Measurements from ENCODE around the gene ACTR5. TPM values are rescaled to one million over a fixed set of nuclear protein-coding genes. Genes with fewer than 3 reads are reported as not detected.

ACTR5 gene
- total RNA-seq, 3 donors from 2014 or later: 8.5 to 15.4 (median 13.0) TPM

- no peaks in the 10 kb centered on the region for H3K9me3 ChIP-seq
- H3K27ac ChIP-seq: no peak overlapping the region
- no peak overlapping the region for H3K4me3 ChIP-seq
- peaks cover 7% of the 10 kb centered on the region for H3K36me3 ChIP-seq
- TF ChIP-seq CTCF (IDR thresholded peaks at IDR 0.05): no peak
- TF ChIP-seq POLR2AphosphoS5 (IDR thresholded peaks at IDR 0.05): no peak
- TF ChIP-seq POLR2A (IDR thresholded peaks at IDR 0.05): no peak
- no peak for DNase-seq (ENCODE audit: low spot score in 2 of 2)
- intact Hi-C loops (cut with DNase I; ENCODE audit: low total_unique reads): no loop called here
- H3K4me1 ChIP-seq: no peaks in the 10 kb centered on the region
- no peaks in the 10 kb centered on the region for H3K27me3 ChIP-seq
Measured at GRCh38 chr20:38766071-38766470, 17.8 kb downstream of the ACTR5 start.

- no peaks in the 10 kb centered on the region for H3K27me3 ChIP-seq
- H3K27ac ChIP-seq: no peak overlapping the region
- no peaks in the 10 kb centered on the region for H3K9me3 ChIP-seq
- no peak for DNase-seq (ENCODE audit: low spot score in 2 of 2)
- intact Hi-C loops (cut with DNase I; ENCODE audit: low total_unique reads): no loop called here
- H3K4me3 ChIP-seq: no peak overlapping the region
- TF ChIP-seq POLR2AphosphoS5 (IDR thresholded peaks at IDR 0.05) (no peak), POLR2A (IDR thresholded peaks at IDR 0.05) (no peak), CTCF (IDR thresholded peaks at IDR 0.05) (no peak)
- H3K36me3 ChIP-seq: peaks cover 4% of the 10 kb centered on the region
- no peaks in the 10 kb centered on the region for H3K4me1 ChIP-seq
Measured at GRCh38 chr20:38769376-38770295, 21.4 kb downstream of the ACTR5 start.

- TF ChIP-seq POLR2A (IDR thresholded peaks at IDR 0.05) (no peak), CTCF (IDR thresholded peaks at IDR 0.05) (no peak), POLR2AphosphoS5 (IDR thresholded peaks at IDR 0.05) (no peak)
- H3K4me3 ChIP-seq: no peak overlapping the region
- H3K36me3 ChIP-seq: peaks cover 4% of the 10 kb centered on the region
- DNase-seq (ENCODE audit: low spot score in 2 of 2): no peak
- intact Hi-C loops (cut with DNase I; ENCODE audit: low total_unique reads): no loop called here
- H3K27me3 ChIP-seq: no peaks in the 10 kb centered on the region
- no peak overlapping the region for H3K27ac ChIP-seq
- H3K4me1 ChIP-seq: no peaks in the 10 kb centered on the region
- H3K9me3 ChIP-seq: no peaks in the 10 kb centered on the region
Measured at GRCh38 chr20:38770546-38770945, 22.3 kb downstream of the ACTR5 start.

GRCh38 chr20:38770970-38771369, 22.7 kb downstream of the ACTR5 start:
- Histone ChIP-seq H3K4me1 (no peaks in the 10 kb centered on the region), H3K4me3 (no peak overlapping the region), H3K9me3 (no peaks in the 10 kb centered on the region), H3K27ac (no peak overlapping the region), H3K27me3 (no peaks in the 10 kb centered on the region), H3K36me3 (peaks cover 4% of the 10 kb centered on the region)
- intact Hi-C loops (cut with DNase I; ENCODE audit: low total_unique reads): no loop called here
- no peak for TF ChIP-seq CTCF (IDR thresholded peaks at IDR 0.05)
- TF ChIP-seq POLR2AphosphoS5 (IDR thresholded peaks at IDR 0.05): no peak
- TF ChIP-seq POLR2A (IDR thresholded peaks at IDR 0.05): no peak
- no peak for DNase-seq (ENCODE audit: low spot score in 2 of 2)

- Histone ChIP-seq H3K27ac (no peak overlapping the region), H3K9me3 (no peaks in the 10 kb centered on the region), H3K27me3 (no peaks in the 10 kb centered on the region), H3K36me3 (peaks cover 4% of the 10 kb centered on the region), H3K4me3 (no peak overlapping the region), H3K4me1 (no peaks in the 10 kb centered on the region)
- TF ChIP-seq POLR2A (IDR thresholded peaks at IDR 0.05) (no peak), POLR2AphosphoS5 (IDR thresholded peaks at IDR 0.05) (no peak), CTCF (IDR thresholded peaks at IDR 0.05) (no peak)
- no peak for DNase-seq (ENCODE audit: low spot score in 2 of 2)
- intact Hi-C loops (cut with DNase I; ENCODE audit: low total_unique reads): no loop called here
Measured at GRCh38 chr20:38771621-38772020, 23.4 kb downstream of the ACTR5 start.
